SKM-1 treated with dmso at 0.1 percent for 144 hours (cell line): ENCODE results near the gene FUZ.

ENCODE experiments used
- DNase-seq: peaks from one replicate; lab custom pipeline; 2025; ENCODE audit not compliant: unreplicated experiment; lab: John Stamatoyannopoulos, UW

FUZ gene

DNA sequence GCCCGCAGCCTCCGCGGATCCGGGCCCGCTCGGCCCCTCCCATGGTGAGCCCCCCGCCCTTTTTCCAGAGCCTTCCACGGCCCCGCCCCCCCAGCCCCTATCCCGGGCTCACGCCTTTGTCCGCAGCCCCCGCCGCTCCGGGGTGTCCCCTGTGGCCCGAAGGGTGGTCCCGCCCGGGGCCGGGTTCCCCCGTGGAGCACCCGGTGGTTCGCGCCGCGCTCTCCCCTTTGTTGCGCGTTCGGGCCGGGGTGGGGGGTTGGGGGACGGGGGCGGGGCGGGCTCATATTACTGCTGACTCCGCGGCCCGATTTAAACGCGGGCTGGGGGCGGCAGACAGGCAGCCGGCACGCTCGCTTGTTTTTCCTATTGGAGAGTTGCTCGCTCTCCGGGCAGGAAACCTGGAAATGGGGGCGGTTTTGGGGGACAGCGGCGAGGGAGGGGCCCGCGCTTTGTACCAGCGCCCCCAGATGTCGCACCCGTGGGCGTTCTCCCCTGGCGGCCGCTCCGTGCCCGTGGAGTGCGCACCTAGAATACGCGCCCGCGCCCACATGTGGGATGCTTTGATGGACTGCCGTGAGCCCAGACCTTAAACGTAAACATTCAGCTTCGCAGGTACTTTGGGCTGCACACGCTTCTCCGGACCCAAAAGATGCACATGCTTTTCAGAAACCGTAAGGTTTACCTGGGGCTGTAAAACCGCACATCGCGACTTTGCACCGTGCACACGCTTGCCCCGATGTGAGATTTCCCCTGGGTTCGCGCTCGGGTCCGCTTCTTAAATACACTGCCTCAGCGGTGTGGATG, 38.6 kb upstream of the FUZ start:
- no peak for DNase-seq

DNA sequence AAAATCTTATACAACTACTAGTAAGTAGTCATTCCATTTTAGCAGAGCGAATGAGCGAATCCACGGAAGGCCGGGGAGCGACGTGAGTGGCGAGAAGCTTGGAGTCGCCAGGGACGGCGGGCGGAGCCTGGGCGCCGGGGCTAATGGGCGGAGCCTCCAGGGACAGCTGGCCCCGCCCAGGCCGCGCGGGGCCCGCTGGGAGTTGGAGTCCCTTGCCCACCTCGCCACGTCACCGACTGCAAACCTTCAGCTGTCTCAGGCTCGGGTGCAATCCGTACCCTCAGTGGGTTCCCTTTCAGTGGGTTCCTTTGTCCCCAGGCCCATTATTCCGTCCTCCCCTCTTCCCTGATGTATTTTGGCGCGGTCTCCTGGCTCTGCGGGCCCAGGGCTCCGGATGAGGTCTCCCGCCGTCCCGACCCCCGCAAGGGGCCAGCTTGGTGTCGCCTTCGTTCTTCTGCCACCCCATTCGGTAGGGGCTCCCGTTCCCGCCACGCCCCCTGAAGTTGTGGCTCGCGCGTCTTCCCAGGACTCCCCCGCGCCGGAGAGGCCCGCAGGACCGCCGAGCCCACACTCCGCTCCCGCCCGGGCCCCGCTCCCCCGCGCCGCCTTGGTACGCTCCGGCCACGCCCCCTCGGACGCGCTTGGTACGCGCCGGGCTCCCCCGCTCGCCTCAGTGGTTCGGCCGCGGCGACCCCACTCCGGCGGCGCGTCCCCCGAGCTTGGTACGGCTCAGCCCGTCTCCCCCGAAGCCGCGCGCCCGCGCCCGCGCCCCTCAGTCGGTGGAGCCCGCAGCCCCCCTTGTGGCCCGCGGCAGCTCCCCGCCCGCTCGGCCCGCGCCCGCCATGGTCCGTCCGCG, 37.6 kb upstream of the FUZ start, which contains the start of gene PTOV1:
Gene PTOV1, plus strand, starts transcription at position 673 of the 856 bp plus-strand sequence.
- DNase-seq = peak; percentile 50

DNA sequence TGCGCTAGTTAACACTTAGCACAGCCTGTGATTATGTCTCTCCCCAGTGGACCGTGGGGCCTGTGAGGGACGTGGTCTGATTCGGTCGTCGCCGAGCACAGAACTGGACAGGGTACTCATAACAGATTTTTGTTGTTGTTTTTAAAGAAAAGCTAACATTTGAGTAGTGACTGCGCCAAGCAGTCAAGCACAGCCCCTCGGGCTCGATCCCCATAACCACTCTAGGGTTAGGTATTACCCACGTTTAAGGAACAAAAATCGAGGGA, 37.1 kb upstream of the FUZ start:
- no peak for DNase-seq

DNA sequence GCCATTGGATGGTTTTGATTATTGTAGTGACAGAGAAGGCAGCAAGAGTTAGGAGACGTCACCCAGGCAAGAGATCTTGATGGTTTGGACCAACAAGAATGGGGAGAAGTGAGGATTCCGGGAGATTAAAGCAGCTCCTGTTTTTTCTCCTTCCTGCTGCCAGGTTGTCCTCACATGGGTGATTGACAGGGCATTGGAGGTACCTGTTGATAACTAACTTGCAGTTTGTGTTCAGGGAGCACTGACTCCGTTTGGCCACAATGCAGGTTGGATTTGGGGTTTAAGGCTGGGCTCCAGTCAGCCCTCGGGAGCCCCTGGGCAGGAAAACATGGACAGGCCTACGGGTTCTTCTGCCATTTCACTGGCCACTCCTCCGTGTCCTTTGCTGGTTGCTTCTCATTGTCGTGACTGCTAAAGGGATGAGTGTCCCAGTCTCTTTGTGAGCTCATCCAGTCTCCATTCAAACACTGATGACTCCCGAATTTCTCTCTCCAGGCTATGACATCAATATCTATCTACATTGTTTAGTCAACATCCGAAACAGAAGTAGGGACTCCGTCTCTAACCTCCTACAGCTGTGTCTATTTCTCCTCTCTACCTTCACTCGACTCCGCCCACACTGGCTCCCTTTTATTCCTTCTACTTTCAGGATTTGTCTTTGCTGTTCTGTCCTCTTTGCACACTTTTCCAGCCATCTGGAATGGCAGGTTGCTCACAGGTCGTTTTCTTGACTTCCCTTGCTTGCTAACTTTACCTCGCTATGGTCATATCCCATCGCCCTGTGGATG, 36.5 kb upstream of the FUZ start:
- no peak for DNase-seq

DNA sequence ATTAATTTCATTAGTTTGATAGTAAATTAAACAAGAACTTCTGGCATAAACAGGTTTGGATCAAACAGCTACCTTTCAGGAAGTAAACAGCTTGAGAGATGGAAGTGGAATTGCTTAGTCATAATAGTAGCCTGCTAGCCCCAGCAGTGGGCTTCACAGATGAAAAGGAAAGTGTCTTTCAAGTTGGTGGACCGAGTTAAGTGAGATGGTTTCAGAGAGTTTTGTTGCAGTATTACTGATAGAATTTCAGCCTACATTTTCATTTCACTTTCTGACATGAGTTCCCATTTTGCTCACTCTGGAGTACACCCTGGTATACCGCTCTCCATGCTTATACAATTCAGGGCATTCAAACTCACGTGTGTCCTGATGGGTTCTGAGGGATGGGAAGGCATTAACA, 35.8 kb upstream of the FUZ start:
- DNase-seq = no peak

DNA sequence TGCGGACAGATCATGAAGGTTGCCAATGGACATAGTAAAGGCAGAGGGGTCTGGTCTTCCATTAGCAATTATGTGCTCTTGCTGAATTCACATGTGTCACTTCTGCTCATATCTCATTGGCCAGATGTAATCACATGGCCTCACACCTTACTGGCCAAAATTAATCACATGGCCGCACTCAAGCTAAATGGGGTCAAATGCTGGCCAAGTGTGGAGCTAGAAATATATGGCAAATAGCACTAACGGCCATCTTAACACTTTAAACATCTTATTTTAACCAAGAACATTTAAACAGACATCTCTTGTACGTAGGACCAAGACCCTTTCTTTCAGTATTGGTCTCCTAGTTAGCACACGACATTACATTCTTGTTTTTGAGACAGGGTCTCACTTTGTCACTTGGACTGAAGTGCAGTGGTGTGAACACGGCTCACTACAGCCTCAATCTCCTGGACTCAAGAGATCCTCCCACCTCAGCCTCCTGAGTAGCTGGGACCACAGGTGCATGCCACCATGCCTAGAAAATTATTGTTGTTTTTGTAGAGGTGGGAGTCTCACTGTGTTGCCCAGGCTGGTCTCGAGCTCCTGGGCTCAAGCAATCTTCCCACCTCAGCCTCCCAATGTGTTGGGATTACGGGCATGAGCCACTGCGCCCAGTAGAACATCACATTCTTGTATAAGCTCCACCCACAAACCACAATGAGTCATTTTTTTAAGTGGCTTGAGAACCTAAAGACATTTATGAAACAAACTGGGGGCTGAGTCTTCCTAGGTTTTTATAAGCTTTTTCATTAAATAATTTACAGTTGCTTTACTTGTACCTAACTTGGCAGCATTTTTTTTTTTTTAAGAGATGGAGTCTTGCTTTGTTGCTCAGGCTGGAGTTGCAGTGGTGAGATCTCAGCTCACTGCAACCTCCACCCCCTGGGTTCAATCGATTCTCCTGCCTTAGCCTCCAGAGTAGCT, 34.9 kb upstream of the FUZ start:
- DNase-seq = no peak

DNA sequence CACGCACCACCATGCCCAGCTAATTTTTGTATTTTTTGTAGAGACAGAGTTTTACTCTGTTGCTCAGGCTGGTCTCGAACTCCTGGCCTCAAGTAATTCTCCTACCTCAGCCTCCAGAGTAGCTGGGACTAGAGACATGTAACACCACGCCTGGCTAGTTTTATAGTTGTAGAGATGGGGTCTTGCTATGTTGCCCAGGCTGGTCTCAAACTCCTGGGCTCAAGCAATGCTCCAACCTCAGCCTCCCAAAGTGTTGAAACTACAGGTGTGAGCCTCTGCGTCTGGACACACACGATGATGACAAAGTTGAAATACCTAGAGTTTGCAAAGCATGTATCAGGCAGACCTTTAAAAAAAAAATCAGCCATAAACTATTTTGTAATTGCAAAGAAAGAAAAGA, 33.3 kb upstream of the FUZ start:
- DNase-seq = no peak

DNA sequence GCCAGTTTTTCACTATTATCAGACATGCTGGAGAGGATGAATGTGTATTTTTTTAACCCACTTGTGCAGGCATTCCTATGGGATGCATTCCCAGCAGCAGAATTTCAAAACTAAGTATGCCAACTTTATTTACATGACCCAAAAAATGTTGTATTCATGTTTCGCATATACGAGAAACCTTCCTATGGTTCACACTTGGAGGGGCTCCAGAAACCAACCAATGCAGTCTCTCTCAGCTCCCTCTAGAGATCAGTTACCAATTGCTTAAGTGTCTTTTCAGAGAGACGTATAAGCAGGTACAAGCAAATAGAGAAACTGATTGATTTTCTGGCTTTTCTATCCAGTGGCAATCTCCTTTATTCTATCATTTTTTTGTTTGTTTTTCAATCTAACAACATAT, 32.3 kb upstream of the FUZ start:
- DNase-seq = no peak

DNA sequence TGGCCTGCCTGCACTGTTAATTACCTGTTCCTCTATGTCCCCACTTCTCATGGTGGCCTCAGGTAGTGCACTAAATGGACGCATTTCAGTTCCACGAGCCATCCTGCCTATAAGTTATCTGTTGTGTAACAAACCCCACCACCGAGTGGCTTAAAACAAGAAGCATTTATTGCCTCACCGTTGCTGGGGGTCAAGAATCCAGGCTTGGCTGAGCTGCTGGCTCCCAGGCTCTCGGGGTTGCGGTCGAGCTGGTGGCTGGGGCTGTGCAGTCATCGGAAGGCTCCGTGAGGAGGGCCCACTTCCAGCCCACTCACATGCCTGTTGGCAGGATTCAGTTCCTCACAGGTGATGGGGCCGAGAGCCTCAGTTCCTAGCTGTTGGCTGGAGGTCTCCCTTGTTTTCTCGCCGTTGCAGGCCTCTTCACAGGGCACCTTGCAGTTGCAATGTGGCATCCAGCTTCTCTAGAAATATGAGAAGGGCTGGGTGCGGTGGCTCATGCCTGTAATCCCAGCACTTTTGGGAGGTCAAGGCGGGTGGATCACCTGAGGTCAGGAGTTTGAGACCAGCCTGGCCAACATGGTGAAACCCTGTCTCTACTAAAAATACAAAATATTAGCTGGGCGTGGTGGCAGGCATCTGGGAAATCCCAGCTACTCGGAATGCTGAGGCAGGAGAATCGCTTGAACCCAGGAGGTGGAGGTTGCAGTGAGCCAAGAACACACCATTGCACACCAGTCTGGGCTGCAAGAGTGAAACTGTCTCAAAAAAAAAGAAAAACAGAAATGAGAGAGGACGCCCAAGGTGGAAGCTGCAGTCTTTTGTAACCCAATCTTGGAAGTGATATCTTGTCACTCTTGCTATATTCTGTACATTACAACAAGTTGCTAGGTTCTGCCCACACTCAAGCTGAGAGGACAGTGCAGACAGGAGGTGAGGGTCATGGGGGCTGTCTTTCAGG, 31.3 kb upstream of the FUZ start:
- DNase-seq = peak; percentile 27

DNA sequence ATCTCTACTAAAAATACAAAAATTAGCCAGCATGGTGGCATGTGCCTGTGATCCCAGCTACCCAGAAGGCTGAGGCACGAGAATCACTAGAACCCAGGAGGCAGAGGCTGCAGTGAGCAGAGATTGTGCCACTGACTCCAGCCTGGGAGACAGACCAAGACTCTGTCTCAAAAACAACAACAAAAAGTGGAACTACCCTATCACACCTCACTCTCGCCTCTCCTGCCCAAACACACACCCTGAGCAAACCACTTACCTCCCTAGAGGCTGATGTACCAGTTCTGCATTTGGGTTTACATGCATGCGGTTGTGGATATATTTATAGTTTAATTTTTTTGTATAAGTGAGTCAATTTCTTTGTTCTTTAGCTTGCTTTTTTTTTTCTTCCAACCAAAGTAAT, 30.2 kb upstream of the FUZ start:
- DNase-seq = no peak

DNA sequence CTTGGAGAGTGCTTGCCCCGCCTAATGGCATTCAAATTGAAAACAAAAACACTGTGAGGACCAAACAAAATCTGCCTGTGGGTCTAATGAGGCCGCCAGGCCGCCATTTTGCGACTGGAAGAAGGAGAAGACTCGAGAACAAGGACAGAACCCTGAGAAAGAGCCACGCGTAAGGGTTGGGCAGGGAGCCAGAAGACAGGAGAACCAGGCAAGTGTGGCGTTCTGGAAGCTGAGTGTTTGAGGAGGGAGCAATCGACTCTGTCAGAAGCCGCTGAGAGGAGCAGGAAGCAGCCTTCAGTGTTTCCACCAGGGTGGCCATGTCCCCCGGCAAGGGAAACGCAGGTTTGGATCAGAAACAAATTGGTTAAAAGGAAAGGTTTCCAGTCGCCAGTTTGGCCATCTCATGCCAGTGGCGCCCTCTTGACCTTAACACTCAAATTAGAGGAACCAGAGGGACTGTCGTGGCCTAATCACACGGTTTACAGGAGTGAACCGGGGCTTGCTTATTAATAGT, 27.7 kb upstream of the FUZ start:
- no peak for DNase-seq

DNA sequence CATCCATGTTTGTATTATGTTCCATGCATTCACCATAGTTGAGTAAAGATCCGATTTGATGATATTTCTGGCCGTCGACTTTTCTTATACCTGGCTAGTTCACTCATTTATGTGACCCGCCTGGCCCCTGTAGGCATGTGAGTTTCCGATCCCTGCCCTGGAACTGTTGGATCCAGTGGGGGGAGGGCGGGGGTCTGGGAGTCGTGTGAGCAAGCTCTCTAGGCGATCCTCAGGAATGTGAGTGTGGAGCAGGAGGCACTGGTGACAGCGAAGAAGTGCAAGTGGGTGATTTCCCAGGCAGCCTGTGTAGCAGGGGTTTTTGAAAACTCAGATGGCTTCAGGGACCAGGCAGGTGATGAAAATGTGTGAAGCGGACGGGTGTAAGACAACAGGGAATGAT, 27.2 kb upstream of the FUZ start:
- no peak for DNase-seq

DNA sequence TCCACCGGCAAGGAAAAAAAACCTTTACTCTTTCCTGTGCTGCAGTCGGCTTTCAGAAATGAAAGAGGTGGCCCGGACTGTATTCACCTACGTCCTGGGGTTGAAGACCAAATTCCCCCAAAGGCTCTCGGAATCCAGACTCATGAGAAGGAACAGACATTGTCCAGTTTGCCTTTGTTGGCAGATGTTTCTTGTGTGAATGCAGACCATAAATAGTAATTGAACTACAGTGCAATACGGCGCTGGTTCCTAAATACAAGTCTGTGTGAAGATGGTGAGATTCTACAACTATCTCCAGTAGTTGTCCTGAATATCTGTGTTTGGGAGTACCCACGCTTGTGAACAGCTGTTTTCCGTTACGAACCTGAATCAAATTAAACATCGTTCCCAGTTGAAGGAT, 26.6 kb upstream of the FUZ start:
- DNase-seq = no peak

DNA sequence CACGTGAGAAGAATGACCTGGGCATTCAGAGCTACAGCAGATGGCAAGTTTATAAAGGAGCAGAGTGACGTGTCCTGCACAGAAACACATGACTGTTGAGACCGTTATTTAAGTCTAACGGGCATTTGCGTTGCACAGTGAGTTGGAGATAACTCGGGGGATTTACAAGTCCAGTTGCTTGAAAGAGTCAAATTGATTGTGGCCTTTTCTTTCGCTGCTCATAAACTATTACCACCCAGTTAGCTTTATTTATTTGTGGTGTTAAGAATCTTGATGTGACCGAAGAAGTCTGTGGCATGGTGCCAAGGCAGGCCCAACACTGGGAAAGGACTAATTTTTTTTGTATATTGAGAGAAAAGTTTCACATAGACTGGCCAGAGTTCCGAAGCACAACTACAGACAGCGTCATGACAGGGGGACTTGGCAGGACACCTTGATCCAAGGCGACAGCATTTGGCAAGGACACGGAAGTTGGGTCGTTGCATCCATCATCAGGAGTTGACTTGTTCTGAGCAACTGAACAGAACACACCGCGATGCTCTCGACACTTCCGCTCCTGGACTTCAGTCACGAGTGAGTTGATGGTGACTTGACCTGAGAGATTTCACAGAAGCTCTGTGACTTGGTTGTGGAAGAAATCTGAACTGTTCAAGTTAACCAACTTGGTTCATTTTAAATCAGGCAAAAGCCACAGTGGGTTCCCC, 25.9 kb upstream of the FUZ start:
- no peak for DNase-seq

DNA sequence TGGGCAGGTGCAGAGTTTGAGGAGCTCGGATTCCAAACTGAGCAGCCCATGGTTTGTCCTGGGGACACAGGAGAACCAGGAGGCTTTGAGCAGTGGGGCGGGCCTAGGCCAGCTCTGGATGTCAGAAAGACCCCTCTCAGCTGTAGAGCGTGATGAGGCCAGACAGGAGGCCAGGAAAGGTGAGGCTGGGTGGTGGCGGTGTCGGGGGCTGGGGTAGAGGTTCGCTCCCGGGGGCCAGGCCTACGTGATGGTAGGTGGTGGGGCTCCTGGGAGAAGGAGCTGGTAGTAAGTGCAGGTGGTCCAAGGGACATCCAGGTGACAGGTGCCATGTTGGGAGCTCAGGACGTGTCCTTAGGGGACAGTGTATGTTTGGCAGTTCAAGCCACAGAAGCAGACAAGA, 24.3 kb upstream of the FUZ start:
- no peak for DNase-seq

DNA sequence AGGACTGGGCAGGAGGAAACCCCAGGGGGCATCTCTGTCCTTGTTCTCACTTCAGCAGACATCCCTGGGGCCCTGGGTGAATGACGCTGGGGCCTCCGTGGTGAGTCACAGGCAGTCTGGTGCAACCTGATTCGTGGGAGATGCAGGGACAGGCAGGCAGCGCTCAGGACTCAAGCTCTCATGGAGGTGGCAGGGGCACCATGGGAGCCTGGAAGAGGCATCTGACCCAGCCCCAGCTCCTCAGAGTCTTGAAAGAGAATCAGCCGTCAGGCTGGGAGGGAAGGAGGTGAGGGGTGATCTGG, 23.9 kb upstream of the FUZ start:
- DNase-seq = no peak

DNA sequence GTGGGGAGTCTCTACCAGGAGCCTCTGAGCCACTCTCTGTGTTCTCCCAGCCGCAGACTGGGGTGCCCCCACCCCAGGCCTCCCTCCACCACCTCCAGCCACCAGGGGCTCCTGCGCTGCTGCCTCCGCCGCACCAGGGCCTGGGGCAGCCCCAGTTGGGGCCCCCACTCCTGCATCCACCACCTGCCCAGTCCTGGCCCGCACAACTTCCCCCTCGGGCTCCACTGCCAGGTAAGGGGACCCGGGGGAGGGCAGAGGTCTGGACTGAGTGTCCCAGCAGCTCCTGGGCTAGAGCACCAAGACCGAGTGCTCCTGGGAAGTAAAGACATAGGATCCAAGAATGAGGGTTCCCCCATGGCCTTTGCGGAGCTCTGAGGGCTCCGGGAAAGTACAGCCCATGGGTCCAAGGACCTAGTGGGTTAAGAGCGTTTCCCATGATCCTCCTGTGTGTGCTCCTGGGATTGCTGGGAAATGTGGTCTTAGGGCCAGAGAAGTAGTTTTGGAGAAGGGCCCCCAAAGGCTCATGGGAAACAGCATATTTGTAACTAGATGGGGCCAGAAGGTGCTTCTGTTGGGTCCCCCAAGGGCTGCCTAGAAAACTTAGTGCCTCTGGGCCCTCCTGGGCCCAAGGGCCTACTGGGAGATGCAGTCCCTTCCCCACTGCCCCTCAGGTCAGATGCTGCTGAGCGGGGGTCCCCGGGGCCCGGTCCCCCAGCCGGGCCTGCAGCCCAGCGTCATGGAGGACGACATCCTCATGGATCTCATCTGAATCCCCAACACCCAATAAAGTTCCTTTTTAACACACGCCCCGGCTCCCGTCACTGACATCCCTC, 23.3 kb upstream of the FUZ start:
- no peak for DNase-seq

DNA sequence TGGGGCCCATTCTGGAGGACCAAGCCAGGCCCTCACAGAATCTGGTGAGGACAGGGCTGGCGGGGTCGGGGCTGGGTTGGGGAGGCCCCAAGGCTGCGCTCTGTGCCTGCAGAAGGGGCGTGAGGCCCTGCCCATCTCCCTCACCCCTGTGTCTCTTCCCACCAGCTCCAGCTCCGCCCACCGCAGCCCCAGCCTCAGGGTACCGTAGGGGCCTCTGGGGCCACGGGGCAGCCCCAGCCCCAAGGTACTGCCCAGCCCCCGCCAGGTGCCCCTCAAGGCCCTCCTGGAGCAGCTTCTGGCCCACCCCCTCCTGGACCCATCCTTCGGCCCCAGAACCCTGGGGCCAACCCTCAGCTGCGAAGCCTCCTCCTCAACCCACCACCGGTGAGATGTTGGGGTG, 22.5 kb upstream of the FUZ start:
- DNase-seq = no peak
